HFFc6 (cell line): ENCODE results near the gene PLA2G4F. TPM values are rescaled to one million over a fixed set of nuclear protein-coding genes. Genes with fewer than 3 reads are reported as not detected.

Source experiments
- DNase-seq: peaks from one replicate; pipeline ENCODE4 v3.0.0-alpha.2; 2018
- H3K27ac Mint-ChIP-seq: 2 replicates; pipeline ENCODE4 v1.8.0; 2020; ENCODE audit warnings: mild to moderate bottlenecking, mixed read lengths
- H3K27me3 Mint-ChIP-seq: 2 replicates; pipeline ENCODE4 v1.8.0; 2021; ENCODE audit warnings: mild to moderate bottlenecking, moderate library complexity, mixed read lengths; ENCODE audit not compliant: insufficient read depth
- H3K36me3 Mint-ChIP-seq: 2 replicates; pipeline ENCODE4 v1.8.0; 2021; ENCODE audit warnings: low read depth, mixed read lengths
- H3K4me1 Mint-ChIP-seq: 2 replicates; pipeline ENCODE4 v1.8.0; 2020; ENCODE audit warnings: low read depth, mixed read lengths
- H3K4me3 Mint-ChIP-seq: 2 replicates; pipeline ENCODE4 v1.8.0; 2020; ENCODE audit warnings: mild to moderate bottlenecking, moderate library complexity, mixed read lengths
- H3K9me3 Mint-ChIP-seq: 2 replicates; pipeline ENCODE4 v1.8.0; 2020; ENCODE audit warnings: mild to moderate bottlenecking, mixed read lengths
- total RNA-seq, 6 experiments: library from RNA; stranded (reverse); fragmentation: NEBNext Ultra II Directional; extraction: Animal tissue kit (Norgen Biotek cat#: 25700); gene quantifications; 2 replicates in 1 of 6; 3 replicates in 5 of 6; pipeline ENCODE4 v1.2.3, GENCODE V29; 2021
- TF ChIP-seq, protein P1 (sequence below): fragments of 200-600 bp; sonication (generic); IDR thresholded peaks from 2 replicates; pipeline ENCODE4 v1.5.0; 2021; ENCODE audit warnings: antibody characterized with exemption, mild to moderate bottlenecking

Gene PLA2G4F
- total RNA-seq, 6 experiments from 2014 or later, result not detected

DNA sequence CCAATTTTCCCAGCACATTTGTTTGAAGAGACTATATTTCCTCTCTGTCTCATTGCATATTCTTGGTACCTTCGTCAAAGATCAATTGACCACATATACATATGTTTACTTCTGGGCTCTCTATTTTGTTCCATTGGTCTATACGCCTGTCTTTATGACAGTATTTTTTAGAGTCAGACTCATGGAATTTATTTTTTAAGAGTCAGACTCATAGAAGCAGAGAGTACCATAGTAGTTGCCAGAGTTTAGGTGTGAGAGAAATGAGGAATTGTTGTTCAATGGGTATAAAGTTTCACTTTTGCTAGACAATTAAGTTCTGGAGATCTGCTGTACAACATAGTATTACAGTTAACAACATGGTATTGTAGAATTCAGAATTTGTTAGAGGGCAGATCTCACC lies 27.1 kb downstream of the PLA2G4F start:
- TF ChIP-seq, protein P1, sequence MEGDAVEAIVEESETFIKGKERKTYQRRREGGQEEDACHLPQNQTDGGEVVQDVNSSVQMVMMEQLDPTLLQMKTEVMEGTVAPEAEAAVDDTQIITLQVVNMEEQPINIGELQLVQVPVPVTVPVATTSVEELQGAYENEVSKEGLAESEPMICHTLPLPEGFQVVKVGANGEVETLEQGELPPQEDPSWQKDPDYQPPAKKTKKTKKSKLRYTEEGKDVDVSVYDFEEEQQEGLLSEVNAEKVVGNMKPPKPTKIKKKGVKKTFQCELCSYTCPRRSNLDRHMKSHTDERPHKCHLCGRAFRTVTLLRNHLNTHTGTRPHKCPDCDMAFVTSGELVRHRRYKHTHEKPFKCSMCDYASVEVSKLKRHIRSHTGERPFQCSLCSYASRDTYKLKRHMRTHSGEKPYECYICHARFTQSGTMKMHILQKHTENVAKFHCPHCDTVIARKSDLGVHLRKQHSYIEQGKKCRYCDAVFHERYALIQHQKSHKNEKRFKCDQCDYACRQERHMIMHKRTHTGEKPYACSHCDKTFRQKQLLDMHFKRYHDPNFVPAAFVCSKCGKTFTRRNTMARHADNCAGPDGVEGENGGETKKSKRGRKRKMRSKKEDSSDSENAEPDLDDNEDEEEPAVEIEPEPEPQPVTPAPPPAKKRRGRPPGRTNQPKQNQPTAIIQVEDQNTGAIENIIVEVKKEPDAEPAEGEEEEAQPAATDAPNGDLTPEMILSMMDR, result no peak
- H3K9me3 Mint-ChIP-seq, result no peaks in the 10 kb centered on the region
- H3K27me3 Mint-ChIP-seq, result peaks cover 33% of the 10 kb centered on the region
- no peak for DNase-seq
- H3K36me3 Mint-ChIP-seq, result no peaks in the 10 kb centered on the region
- peaks cover 11% of the 10 kb centered on the region for H3K4me1 Mint-ChIP-seq
- H3K27ac Mint-ChIP-seq, result no peak overlapping the region
- no peak overlapping the region; the same call in 1 of the 2 replicates for H3K4me3 Mint-ChIP-seq

DNA sequence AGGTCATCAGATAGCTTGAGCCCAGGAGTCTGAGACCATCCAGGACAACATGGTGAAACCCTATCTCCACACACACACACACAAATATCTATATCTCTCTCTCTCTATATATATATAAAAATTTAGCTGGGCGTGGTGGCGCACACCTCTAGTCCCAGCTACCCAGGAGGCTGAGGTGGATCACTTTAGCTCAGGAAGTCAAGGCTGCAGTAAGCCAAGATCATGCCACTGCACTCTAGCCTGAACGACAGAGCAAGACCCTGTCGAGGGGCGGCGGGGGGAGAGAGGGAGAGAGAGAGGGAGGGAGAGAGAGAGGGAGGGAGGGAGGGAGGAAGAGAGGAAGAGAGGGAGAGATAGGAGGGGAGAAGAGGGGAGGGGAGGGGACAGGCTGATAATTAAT lies 28.0 kb downstream of the PLA2G4F start:
- Mint-ChIP-seq H3K4me3 (no peak overlapping the region), H3K27ac (no peak overlapping the region), H3K36me3 (no peaks in the 10 kb centered on the region)

DNA sequence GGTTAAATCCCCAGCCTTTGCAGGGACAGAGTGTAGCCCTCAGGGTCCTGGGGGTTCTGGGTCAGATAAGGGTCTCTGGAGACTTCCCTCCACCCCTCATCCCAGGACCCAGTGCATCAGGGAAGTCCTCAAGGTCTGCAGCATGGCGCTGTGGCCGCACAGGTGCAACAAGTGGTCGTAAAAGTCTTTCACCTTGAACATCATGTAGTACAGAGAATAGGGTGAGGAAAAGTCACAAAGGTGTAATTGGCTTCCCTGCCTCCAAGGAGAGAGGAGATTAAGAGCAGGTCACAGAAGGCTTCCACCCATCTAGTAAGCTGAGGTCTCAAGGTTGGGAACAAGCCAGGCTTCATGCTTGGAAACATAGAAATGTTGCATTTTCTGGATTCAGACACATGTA lies 32.9 kb downstream of the PLA2G4F start:
- TF ChIP-seq, protein P1, result no peak
- no peaks in the 10 kb centered on the region for H3K36me3 Mint-ChIP-seq

More for the DNA sequence above, 28.0 kb downstream of the PLA2G4F start:
- Mint-ChIP-seq H3K4me1 (peaks cover 11% of the 10 kb centered on the region), H3K27me3 (peaks cover 38% of the 10 kb centered on the region), H3K9me3 (no peaks in the 10 kb centered on the region)
- no peak for DNase-seq
- TF ChIP-seq, protein P1, result no peak

DNA sequence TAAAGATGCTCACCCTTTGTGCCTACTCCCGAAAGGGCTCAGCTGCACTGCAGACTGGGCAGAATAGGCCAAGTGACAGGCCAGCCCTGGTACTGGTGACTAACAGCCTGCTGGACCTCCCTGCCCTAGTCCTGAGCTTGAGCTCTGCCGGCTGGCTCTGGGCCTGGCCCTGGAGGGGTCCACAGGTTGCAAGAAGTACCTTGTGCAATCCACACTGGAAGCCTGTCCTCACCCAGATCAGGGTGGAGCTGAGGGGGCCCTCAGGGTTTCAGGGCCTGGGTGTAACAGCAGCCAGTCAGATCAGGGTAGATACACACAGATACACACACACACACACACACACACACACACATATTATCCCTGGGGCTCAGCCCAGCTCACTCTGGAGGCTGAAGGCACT lies 34.8 kb downstream of the PLA2G4F start:
- H3K4me1 Mint-ChIP-seq, result no peaks in the 10 kb centered on the region
- peaks cover 39% of the 10 kb centered on the region for H3K27me3 Mint-ChIP-seq
- H3K4me3 Mint-ChIP-seq, result no peak overlapping the region
- TF ChIP-seq, protein P1, result no peak
- DNase-seq, result no peak
- H3K9me3 Mint-ChIP-seq, result no peaks in the 10 kb centered on the region
- no peaks in the 10 kb centered on the region for H3K36me3 Mint-ChIP-seq
- no peak overlapping the region for H3K27ac Mint-ChIP-seq

More for the DNA sequence above, 32.9 kb downstream of the PLA2G4F start:
- Mint-ChIP-seq H3K9me3 (no peaks in the 10 kb centered on the region), H3K4me1 (no peaks in the 10 kb centered on the region), H3K27ac (no peak overlapping the region), H3K27me3 (peaks cover 37% of the 10 kb centered on the region), H3K4me3 (no peak overlapping the region)
- DNase-seq, result no peak

DNA sequence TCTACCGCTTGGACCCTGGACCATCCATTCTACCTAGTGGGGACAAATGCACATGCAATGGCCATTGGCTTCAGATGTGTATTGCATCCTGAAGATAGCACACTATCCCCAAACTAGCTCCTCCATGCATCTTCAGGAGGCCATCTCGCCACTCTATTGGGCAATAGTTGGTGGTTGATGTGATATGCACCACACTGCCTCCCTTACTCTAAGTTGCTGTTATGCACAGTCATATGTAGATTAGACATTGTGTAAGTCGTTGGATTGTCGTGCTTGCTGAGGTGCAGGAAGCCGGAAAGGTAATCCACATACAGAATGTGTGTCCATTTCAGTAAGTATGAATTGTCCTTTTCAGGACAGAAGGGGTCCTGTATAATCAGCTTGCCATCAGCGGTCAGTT lies 35.4 kb downstream of the PLA2G4F start:
- no peak for DNase-seq
- Mint-ChIP-seq H3K27ac (no peak overlapping the region), H3K27me3 (peaks cover 39% of the 10 kb centered on the region), H3K4me3 (no peak overlapping the region), H3K4me1 (no peaks in the 10 kb centered on the region), H3K9me3 (peaks cover 5% of the 10 kb centered on the region), H3K36me3 (no peaks in the 10 kb centered on the region)
- TF ChIP-seq, protein P1, result no peak

DNA sequence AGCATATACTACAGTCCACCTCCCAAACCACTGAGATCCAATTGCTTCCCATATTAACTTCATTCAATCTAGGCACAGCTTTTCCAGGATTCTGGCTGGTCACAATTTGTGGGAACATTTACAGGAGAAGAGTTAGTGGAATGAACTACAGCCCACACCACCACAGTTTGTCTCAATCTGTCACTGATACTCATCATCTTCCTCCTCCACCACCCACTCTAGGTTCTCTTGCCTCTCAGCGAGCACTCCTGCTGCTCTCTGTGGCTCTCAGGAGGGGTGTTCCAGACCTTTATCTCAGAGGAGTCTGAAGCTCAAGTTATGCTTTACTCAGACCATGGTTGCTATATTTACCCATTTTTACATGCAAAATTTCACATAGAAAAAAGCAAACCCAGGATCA lies 36.2 kb downstream of the PLA2G4F start:
- Mint-ChIP-seq H3K4me1 (no peaks in the 10 kb centered on the region), H3K27me3 (peaks cover 39% of the 10 kb centered on the region), H3K9me3 (peaks cover 5% of the 10 kb centered on the region), H3K36me3 (no peaks in the 10 kb centered on the region), H3K4me3 (no peak overlapping the region), H3K27ac (no peak overlapping the region)
- DNase-seq, result no peak
- TF ChIP-seq, protein P1, result no peak
